Trophoblast cell (in vitro differentiated cells and primary cell): ENCODE measurements around the gene GRIN2B.

ENCODE experiments used
- DNase-seq, 2 donors: peaks; one replicate each; pipeline ENCODE4 v3.0.0-alpha.2; 2016
- H2AFZ ChIP-seq: 2 replicates; pipeline ENCODE4 v1.6.1; 2013; ENCODE audit warnings: low read length, moderate library complexity, mild to moderate bottlenecking; ENCODE audit not compliant: insufficient read depth, poor library complexity
- H2AK5ac ChIP-seq: 2 replicates; pipeline ENCODE4 v1.6.1; 2013; ENCODE audit warnings: mild to moderate bottlenecking, low read length
- H2BK120ac ChIP-seq: 2 replicates; pipeline ENCODE4 v1.6.1; 2013; ENCODE audit warnings: low read length, mild to moderate bottlenecking, moderate library complexity; ENCODE audit not compliant: insufficient read depth, poor library complexity
- H2BK12ac ChIP-seq: 2 replicates; pipeline ENCODE4 v1.6.1; 2013; ENCODE audit warnings: mild to moderate bottlenecking, low read length, moderate library complexity
- H2BK5ac ChIP-seq: 2 replicates; pipeline ENCODE4 v1.6.1; 2013; ENCODE audit warnings: low read length, low read depth, moderate library complexity, mild to moderate bottlenecking; ENCODE audit not compliant: poor library complexity
- H3K14ac ChIP-seq: 2 replicates; pipeline ENCODE4 v1.6.1; 2013; ENCODE audit warnings: mild to moderate bottlenecking, low read length
- H3K18ac ChIP-seq: 2 replicates; pipeline ENCODE4 v1.6.1; 2013; ENCODE audit warnings: mild to moderate bottlenecking, low read length
- H3K23ac ChIP-seq: 2 replicates; pipeline ENCODE4 v1.6.1; 2013; ENCODE audit warnings: low read length
- H3K27ac ChIP-seq: 2 replicates; pipeline ENCODE4 v1.5.1; 2013; ENCODE audit warnings: low read depth, mild to moderate bottlenecking, inconsistent platforms, low read length, moderate library complexity
- H3K27me3 ChIP-seq: 2 replicates; pipeline ENCODE4 v1.6.1; 2013; ENCODE audit warnings: inconsistent platforms, mild to moderate bottlenecking, low read length, moderate library complexity; ENCODE audit not compliant: insufficient read depth
- H3K36me3 ChIP-seq, 2 experiments: 1 replicate in 1 of 2; 2 replicates in 1 of 2; pipeline ENCODE4 v1.6.1; 2013; ENCODE audit warnings: low read length in 2 of 2, mild to moderate bottlenecking in 2 of 2, moderate library complexity in 1 of 2; ENCODE audit not compliant: insufficient read depth in 2 of 2, control insufficient read depth in 1 of 2
- H3K4ac ChIP-seq: 2 replicates; pipeline ENCODE4 v1.6.1; 2013; ENCODE audit warnings: low read depth, mild to moderate bottlenecking, low read length, moderate library complexity
- H3K4me1 ChIP-seq, 2 experiments: 1 replicate in 1 of 2; 2 replicates in 1 of 2; pipeline ENCODE4 v1.6.1; 2013; ENCODE audit warnings: low read length in 2 of 2, mild to moderate bottlenecking in 2 of 2, moderate library complexity in 1 of 2; ENCODE audit not compliant: insufficient read depth in 2 of 2, control insufficient read depth in 1 of 2
- H3K4me2 ChIP-seq: 2 replicates; pipeline ENCODE4 v1.6.1; 2013; ENCODE audit warnings: inconsistent platforms, mild to moderate bottlenecking, low read length, moderate library complexity
- H3K4me3 ChIP-seq: 2 replicates; pipeline ENCODE4 v1.5.1; 2013; ENCODE audit warnings: mild to moderate bottlenecking, low read depth, low read length, inconsistent platforms
- H3K79me1 ChIP-seq: one replicate; pipeline ENCODE4 v1.6.1; 2013; ENCODE audit warnings: low read length
- H3K79me2 ChIP-seq: 2 replicates; pipeline ENCODE4 v1.6.1; 2013; ENCODE audit warnings: low read length, mild to moderate bottlenecking; ENCODE audit not compliant: control insufficient read depth, insufficient read depth, poor library complexity
- H3K9ac ChIP-seq: 2 replicates; pipeline ENCODE4 v1.6.1; 2013; ENCODE audit warnings: mild to moderate bottlenecking, low read length
- H3K9me3 ChIP-seq: 2 replicates; pipeline ENCODE4 v1.6.1; 2013; ENCODE audit warnings: low read depth, mild to moderate bottlenecking, control low read depth, inconsistent platforms, low read length; ENCODE audit not compliant: insufficient read depth
- H4K12ac ChIP-seq: 2 replicates; pipeline ENCODE4 v1.6.1; 2013; ENCODE audit warnings: low read depth, mild to moderate bottlenecking, low read length, moderate library complexity
- H4K8ac ChIP-seq: 2 replicates; pipeline ENCODE4 v1.6.1; 2013; ENCODE audit warnings: low read depth, mild to moderate bottlenecking, low read length, moderate library complexity
- H4K91ac ChIP-seq: one replicate; pipeline ENCODE4 v1.6.1; 2013; ENCODE audit warnings: low read depth, mild to moderate bottlenecking, low read length, moderate library complexity
- WGBS: extraction: QIAGEN DNeasy Blood & Tissue Kit; methylation state at CpG from one replicate; pipeline ENCODE4 v1.1.7; 2013; ENCODE audit warnings: missing lambda C conversion rate; ENCODE audit not compliant: insufficient read length, insufficient coverage; ENCODE audit errors: extremely low coverage; 5-methylcytosine and 5-hydroxymethylcytosine counted together

The GRIN2B gene

DNA sequence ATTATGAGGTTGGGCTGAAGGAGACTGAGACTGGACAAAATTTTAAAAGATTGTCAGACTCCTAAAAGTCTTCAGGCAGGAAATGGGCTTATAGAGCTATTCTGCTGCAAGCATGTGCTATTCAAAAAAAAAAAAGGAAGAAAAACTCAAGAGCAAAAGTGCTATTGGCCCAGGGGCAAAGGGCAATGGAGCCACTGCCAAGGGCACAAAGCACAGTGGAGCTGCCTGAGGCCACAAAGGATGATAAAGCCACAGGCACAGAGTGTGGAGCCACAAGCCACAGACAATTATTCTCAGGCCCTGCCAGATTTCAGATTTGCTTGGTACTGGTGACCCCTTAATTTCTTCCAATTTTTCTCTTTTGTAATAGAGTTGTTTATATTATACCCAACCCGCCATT is 29.6 kb upstream of the GRIN2B start:
- no peak overlapping the region for H3K4me2 ChIP-seq
- no peak for DNase-seq
- no peak overlapping the region for H4K91ac ChIP-seq
- H3K23ac ChIP-seq, result no peak overlapping the region
- H3K9ac ChIP-seq, result no peak overlapping the region
- no peak overlapping the region for H2BK12ac ChIP-seq
- H3K14ac ChIP-seq, result no peak overlapping the region
- no peaks in the 10 kb centered on the region for H3K9me3 ChIP-seq
- H3K27ac ChIP-seq, result no peak overlapping the region
- no peaks in the 10 kb centered on the region for H3K4me1 ChIP-seq
- H2AFZ ChIP-seq, result no peak overlapping the region
- no peaks in the 10 kb centered on the region for H3K27me3 ChIP-seq
- no peak overlapping the region for H3K4me3 ChIP-seq
- no peak overlapping the region for H3K4ac ChIP-seq
- H4K8ac ChIP-seq, result no peak overlapping the region
- no peak overlapping the region for H3K18ac ChIP-seq
- H4K12ac ChIP-seq, result no peak overlapping the region
- H3K36me3 ChIP-seq, result no peaks in the 10 kb centered on the region
- no peak overlapping the region for H2BK5ac ChIP-seq
- no peaks in the 10 kb centered on the region for H3K79me1 ChIP-seq
- no CpG with 5 or more reads among the region's 1 CpG for WGBS
- no peak overlapping the region for H2BK120ac ChIP-seq
- no peak overlapping the region for H2AK5ac ChIP-seq
- no peaks in the 10 kb centered on the region for H3K79me2 ChIP-seq

DNA sequence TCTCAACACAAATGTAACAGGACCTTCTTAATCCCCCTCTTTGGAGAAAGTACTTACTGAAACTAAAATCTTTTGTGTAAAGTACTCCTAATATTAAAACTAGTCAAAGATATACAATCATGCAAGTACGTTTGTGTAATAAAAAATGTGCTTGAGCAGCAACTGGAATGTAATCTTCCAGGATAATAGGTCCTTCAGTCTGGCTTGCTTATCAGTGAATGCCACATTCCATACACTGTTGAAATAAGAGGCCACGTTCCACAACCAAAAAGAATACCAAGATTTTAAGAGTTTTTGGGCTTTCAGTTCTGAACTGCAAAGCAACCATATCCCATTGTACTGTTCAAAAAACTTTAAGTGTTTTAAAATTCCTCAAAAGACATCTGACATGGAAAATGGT is 26.2 kb upstream of the GRIN2B start:
- WGBS, result no CpG with 5 or more reads among the region's 2 CpGs
- Histone ChIP-seq H3K14ac (no peak overlapping the region), H2AFZ (no peak overlapping the region), H4K8ac (no peak overlapping the region), H3K79me2 (no peaks in the 10 kb centered on the region), H3K79me1 (no peaks in the 10 kb centered on the region), H3K36me3 (no peaks in the 10 kb centered on the region), H3K4me1 (no peaks in the 10 kb centered on the region), H2BK12ac (no peak overlapping the region), H3K9ac (no peak overlapping the region), H3K23ac (no peak overlapping the region), H3K27me3 (no peaks in the 10 kb centered on the region), H4K12ac (no peak overlapping the region), H2BK120ac (no peak overlapping the region), H3K18ac (no peak overlapping the region), H3K27ac (no peak overlapping the region), H2AK5ac (no peak overlapping the region), H3K4me3 (no peak overlapping the region), H3K4ac (no peak overlapping the region), H3K9me3 (no peaks in the 10 kb centered on the region), H4K91ac (no peak overlapping the region), H3K4me2 (no peak overlapping the region), H2BK5ac (no peak overlapping the region)
- DNase-seq, result peak in 1 of 2 donors; percentile 65

DNA sequence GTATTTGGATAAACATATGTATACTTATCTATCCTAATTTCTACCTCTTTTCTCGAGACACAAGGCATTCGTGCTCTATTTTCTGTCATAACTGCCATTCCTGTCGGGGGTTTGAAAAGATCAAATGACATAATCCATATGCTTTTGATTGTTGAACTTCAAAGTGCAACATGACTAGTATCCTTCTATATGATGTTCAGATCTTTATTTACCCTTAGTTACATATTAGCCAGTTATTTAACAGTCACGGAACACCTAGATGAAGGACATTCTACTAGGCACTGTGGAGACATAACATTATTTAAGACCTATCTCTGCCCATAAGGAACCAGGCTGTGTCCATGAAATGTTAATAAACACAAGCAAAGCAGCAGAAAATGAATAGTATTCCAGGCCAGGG is 11.2 kb upstream of the GRIN2B start:
- Histone ChIP-seq H3K4me2 (no peak overlapping the region), H3K79me1 (no peaks in the 10 kb centered on the region), H2AK5ac (no peak overlapping the region), H3K27me3 (no peaks in the 10 kb centered on the region), H3K23ac (no peak overlapping the region), H2AFZ (no peak overlapping the region), H2BK120ac (no peak overlapping the region), H3K9me3 (no peaks in the 10 kb centered on the region), H4K12ac (no peak overlapping the region), H4K91ac (no peak overlapping the region), H3K36me3 (no peaks in the 10 kb centered on the region), H3K4me1 (no peaks in the 10 kb centered on the region), H3K4ac (no peak overlapping the region), H3K27ac (no peak overlapping the region), H2BK5ac (no peak overlapping the region), H3K9ac (no peak overlapping the region), H4K8ac (no peak overlapping the region), H3K79me2 (no peaks in the 10 kb centered on the region), H3K14ac (no peak overlapping the region), H3K4me3 (no peak overlapping the region), H3K18ac (no peak overlapping the region), H2BK12ac (no peak overlapping the region)
- WGBS, result no CpG with 5 or more reads among the region's 4 CpGs
- DNase-seq, result no peak

DNA sequence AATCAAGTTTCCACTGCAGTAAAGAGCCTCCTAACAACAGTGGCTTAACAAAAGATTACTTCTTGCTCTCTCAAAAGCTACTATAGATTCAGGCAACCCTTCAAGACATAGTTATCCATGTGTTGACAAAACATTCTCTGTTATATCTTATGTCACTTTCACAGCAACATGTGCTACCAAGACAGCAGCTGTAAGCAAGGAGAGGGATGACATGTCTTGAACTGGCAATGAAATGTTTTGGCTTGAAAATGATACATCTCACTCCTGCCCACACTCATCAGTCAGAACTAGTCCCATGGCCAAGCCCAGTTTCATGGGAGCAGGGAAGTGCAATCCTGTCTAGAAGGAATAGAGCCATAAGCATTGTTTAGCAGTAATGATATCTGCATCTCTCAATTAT is 10.7 kb upstream of the GRIN2B start:
- Histone ChIP-seq H3K27ac (no peak overlapping the region), H3K14ac (no peak overlapping the region), H3K27me3 (no peaks in the 10 kb centered on the region), H3K23ac (no peak overlapping the region), H3K36me3 (no peaks in the 10 kb centered on the region), H3K79me1 (no peaks in the 10 kb centered on the region), H3K9me3 (no peaks in the 10 kb centered on the region), H3K4ac (no peak overlapping the region), H3K9ac (no peak overlapping the region), H3K4me1 (no peaks in the 10 kb centered on the region), H2BK5ac (no peak overlapping the region), H4K12ac (no peak overlapping the region), H2AK5ac (no peak overlapping the region), H3K4me3 (no peak overlapping the region), H3K79me2 (no peaks in the 10 kb centered on the region), H3K18ac (no peak overlapping the region), H2BK120ac (no peak overlapping the region), H2BK12ac (no peak overlapping the region), H4K91ac (no peak overlapping the region), H3K4me2 (no peak overlapping the region), H4K8ac (no peak overlapping the region), H2AFZ (no peak overlapping the region)
- DNase-seq, result no peak

DNA sequence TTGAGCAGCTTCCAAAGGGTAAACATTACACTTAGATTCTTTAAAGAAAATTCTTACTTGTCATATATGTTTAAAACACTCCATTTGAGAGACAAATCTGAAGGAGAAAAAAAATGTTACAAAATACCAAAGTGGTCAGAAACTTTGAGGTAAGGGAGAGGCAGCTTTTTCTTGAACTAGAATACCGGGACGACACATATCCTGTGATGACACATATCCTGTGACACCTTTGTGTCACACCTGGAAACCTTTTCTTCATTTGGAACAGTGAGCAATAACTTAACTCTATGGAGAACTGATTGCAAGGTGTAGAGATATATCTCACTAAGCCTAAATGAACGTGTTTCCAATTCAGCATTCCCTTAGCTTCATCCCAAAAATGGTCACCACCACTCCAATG is 4.6 kb upstream of the GRIN2B start:
- Histone ChIP-seq H3K9me3 (peaks cover 4% of the 10 kb centered on the region), H3K79me2 (no peaks in the 10 kb centered on the region), H2BK5ac (no peak overlapping the region), H3K14ac (no peak overlapping the region), H3K27ac (no peak overlapping the region), H3K23ac (no peak overlapping the region), H3K4me3 (no peak overlapping the region), H3K36me3 (no peaks in the 10 kb centered on the region), H4K8ac (no peak overlapping the region), H2AK5ac (no peak overlapping the region), H3K27me3 (peaks cover 20% of the 10 kb centered on the region), H3K79me1 (no peaks in the 10 kb centered on the region), H4K91ac (no peak overlapping the region), H3K4me1 (peaks cover 5 to 8% of the 10 kb centered on the region in 2 experiments), H3K18ac (no peak overlapping the region), H3K4ac (no peak overlapping the region), H2BK120ac (no peak overlapping the region), H4K12ac (no peak overlapping the region), H2BK12ac (no peak overlapping the region), H2AFZ (no peak overlapping the region), H3K9ac (no peak overlapping the region), H3K4me2 (no peak overlapping the region)
- whole genome bisulfite sequencing, result no CpG with 5 or more reads among the region's 3 CpGs
- no peak for DNase-seq
